GM06990 (cell line): ENCODE measurements around the gene FHOD3.
A peak's percentile ranks its signal among the peaks of the same experiment; 100 is the strongest.

ENCODE experiments used
- DNase-seq: peaks from one replicate; pipeline ENCODE4 v3.0.0-alpha.2; 2011; ENCODE audit not compliant: insufficient read length; ENCODE audit errors: extremely low read depth
- H3K27me3 ChIP-seq: replicated peaks from 2 replicates; pipeline ENCODE4 v1.6.0; 2011; ENCODE audit warnings: low read length; ENCODE audit not compliant: control insufficient read depth, insufficient read depth
- H3K36me3 ChIP-seq: 2 replicates; pipeline ENCODE4 v1.5.1; 2011; ENCODE audit warnings: low read length; ENCODE audit not compliant: control insufficient read depth, insufficient read depth
- H3K4me3 ChIP-seq: replicated peaks from 2 replicates; pipeline ENCODE4 v1.5.1; 2011; ENCODE audit warnings: low read depth, mild to moderate bottlenecking, control low read depth, low read length
- CTCF ChIP-seq: IDR thresholded peaks from 2 replicates; pipeline ENCODE4 v1.5.1; 2011; ENCODE audit warnings: low read length, control low read depth, mild to moderate bottlenecking, inconsistent platforms; ENCODE audit not compliant: insufficient read depth, poor library complexity, severe bottlenecking

FHOD3 gene

GRCh38 chr18:36335476-36336279, 38.2 kb downstream of the FHOD3 start:
- H3K27me3 ChIP-seq: no peaks in the 10 kb centered on the region
- no peaks in the 10 kb centered on the region for H3K36me3 ChIP-seq
- H3K4me3 ChIP-seq: no peak overlapping the region
- no peak for DNase-seq
- peak; percentile 12 for TF ChIP-seq CTCF

DNA sequence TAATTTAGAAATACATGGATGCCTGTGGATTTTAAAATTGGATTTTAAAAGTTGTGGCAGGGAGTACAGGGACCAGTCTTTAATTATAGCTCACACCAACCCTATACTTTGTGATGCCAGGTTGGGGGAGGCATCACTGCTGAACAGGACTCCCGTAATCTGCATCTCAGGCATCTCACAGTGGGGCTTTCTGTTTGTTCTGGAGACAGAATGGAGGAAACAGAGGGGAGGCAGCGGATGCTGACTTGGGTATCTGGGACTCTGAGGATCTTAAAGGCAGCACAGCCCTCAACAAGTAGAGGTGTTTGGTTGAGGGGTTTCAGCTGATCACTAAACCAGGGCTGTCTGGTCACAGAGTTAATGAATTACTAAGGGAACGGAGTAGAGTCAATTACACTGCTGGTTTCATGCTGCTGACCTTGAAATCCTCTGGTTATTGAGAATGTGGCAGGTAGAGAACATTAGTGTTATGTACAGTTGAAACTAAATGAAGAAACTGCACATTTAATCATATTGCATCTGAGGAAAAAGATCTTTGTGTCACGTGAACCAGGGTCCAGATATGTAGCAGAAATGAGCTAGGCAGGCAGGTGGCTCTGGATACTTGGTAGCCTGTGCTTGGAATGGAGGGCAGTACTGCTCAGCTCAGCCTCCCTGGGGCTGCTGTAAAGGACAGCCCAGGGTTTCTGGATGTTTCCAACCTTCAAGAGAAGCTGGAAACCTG, 40.3 kb downstream of the FHOD3 start:
- Histone ChIP-seq H3K27me3 (no peaks in the 10 kb centered on the region), H3K36me3 (no peaks in the 10 kb centered on the region), H3K4me3 (no peak overlapping the region)
- TF ChIP-seq CTCF: no peak
- DNase-seq: no peak

DNA sequence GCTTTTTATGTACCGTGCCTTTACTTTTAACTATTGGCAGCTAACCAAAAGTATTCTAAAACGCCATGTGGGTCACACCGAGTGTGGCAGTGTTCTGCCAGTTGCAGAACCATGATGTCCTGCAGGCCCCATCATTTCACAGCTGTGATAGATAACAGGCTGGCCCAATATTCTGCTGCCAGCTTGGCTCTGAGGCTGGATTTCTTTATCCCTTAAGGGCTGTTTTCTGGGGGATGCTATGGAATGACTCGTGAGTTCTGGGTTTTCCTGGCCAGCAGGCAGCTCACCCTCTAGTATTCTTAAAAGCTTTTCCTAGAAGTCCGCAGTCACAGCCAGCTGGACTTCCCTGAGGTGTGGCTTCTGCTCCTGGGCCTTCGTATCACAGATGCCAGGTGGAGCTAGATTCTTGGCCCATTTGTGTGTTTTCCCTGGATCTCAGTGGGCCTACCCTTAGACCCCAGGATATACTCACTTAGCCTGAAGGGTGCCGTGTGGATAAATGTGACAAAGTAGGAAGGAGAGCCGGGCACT, 41.0 kb downstream of the FHOD3 start:
- Histone ChIP-seq H3K27me3 (no peaks in the 10 kb centered on the region), H3K36me3 (no peaks in the 10 kb centered on the region), H3K4me3 (no peak overlapping the region)
- no peak for TF ChIP-seq CTCF
- DNase-seq: no peak

GRCh38 chr18:36340246-36340645, 42.7 kb downstream of the FHOD3 start:
- DNase-seq: no peak
- Histone ChIP-seq H3K4me3 (no peak overlapping the region), H3K27me3 (no peaks in the 10 kb centered on the region), H3K36me3 (no peaks in the 10 kb centered on the region)
- no peak for TF ChIP-seq CTCF

DNA sequence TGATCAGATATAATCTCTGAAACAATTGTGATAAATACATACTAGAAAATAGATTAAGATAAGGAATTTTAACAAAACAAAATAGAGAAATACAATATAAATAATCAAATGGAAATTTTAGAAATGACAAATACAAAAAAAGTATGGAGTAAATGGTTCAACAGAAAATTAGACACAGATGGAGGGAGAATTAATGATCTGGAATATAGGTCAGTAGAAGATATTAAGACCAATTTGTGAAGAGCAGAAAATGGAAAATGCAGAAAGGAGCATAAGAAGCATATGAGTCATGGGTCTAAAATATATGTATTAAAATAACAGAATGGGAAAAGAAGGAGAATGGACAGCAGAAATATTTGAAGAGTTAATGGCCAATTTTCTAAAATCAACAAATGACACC, 44.4 kb downstream of the FHOD3 start:
- Histone ChIP-seq H3K27me3 (no peaks in the 10 kb centered on the region), H3K4me3 (no peak overlapping the region), H3K36me3 (no peaks in the 10 kb centered on the region)
- DNase-seq: no peak
- no peak for TF ChIP-seq CTCF
